ENCODE data around the gene HSD17B1. TPM values are rescaled to one million over a fixed set of nuclear protein-coding genes. Genes with fewer than 3 reads are reported as not detected.
"Not testable (repeated sequence)": the region's sequence is repeated elsewhere in the genome, so short reads cannot be mapped to it uniquely, and the experiment has no call there.

HSD17B1 gene
- 1 to 10 TPM in 1 of 3 donors, under 1 TPM in 1, not detected in 1; 0.99 to 1.9 TPM for polyA plus RNA-seq

GRCh38 chr17:42552736-42553135 is at the start of gene HSD17B1:
Gene HSD17B1, plus strand, starts transcription at chr17:42552923. Its CDS starts 11 bp downstream, at chr17:42552934.
- H3K27me3 Mint-ChIP-seq (ENCODE audit: low read depth in 3 of 3); DNase-seq; H3K9me3 Mint-ChIP-seq; H3K36me3 Mint-ChIP-seq: not testable (repeated sequence)
- H3K27ac Mint-ChIP-seq = peak within 1 kb of the TSS; percentile 55 to 93 (median 91)
- H3K4me1 Mint-ChIP-seq = peaks cover 23 to 28% of the 10 kb centered on the region in 2 donors
- peak within 1 kb of the TSS; percentile 85 to 90 (median 88) for H3K4me3 Mint-ChIP-seq

- no peak overlapping the region for H3K4me3 Mint-ChIP-seq
- no peak overlapping the region for H3K27ac Mint-ChIP-seq
- H3K27me3 Mint-ChIP-seq (ENCODE audit: low read depth in 3 of 3) = peaks cover 6 to 9% (median 7%) of the 10 kb centered on the region in 3 donors
- no peaks in the 10 kb centered on the region for H3K4me1 Mint-ChIP-seq
- H3K9me3 Mint-ChIP-seq = peaks cover 0 to 1% (median 0%) of the 10 kb centered on the region in 6 donors
- peaks cover 0 to 7% (median 0%) of the 10 kb centered on the region in 3 donors for H3K36me3 Mint-ChIP-seq
- DNase-seq = no peak
Measured at GRCh38 chr17:42502926-42503325, 49.8 kb upstream of the HSD17B1 start.

- no peak for DNase-seq
- Mint-ChIP-seq H3K27me3 (ENCODE audit: low read depth in 3 of 3) (peaks cover 8 to 27% (median 13%) of the 10 kb centered on the region in 3 donors), H3K4me1 (no peaks in the 10 kb centered on the region), H3K27ac (no peak overlapping the region), H3K9me3 (peaks cover 0 to 4% (median 0%) of the 10 kb centered on the region in 6 donors), H3K4me3 (no peak overlapping the region), H3K36me3 (peaks cover 0 to 8% (median 0%) of the 10 kb centered on the region in 3 donors)
Measured at GRCh38 chr17:42507671-42508070, 45.1 kb upstream of the HSD17B1 start.

- H3K27ac Mint-ChIP-seq = peak overlapping the region in 1 of 6 donors; percentile 28
- peaks cover 0 to 8% (median 0%) of the 10 kb centered on the region in 3 donors for H3K36me3 Mint-ChIP-seq
- no peak for DNase-seq
- H3K27me3 Mint-ChIP-seq (ENCODE audit: low read depth in 3 of 3) = peaks cover 8 to 27% (median 11%) of the 10 kb centered on the region in 3 donors
- no peaks in the 10 kb centered on the region for H3K4me1 Mint-ChIP-seq
- H3K4me3 Mint-ChIP-seq = no peak overlapping the region
- peaks cover 0 to 4% (median 0%) of the 10 kb centered on the region in 6 donors for H3K9me3 Mint-ChIP-seq
Measured at GRCh38 chr17:42508426-42509165, 44.1 kb upstream of the HSD17B1 start.

GRCh38 chr17:42509409-42509808 is 43.3 kb upstream of the HSD17B1 start:
- Mint-ChIP-seq H3K9me3 (peaks cover 0 to 4% (median 0%) of the 10 kb centered on the region in 6 donors), H3K4me1 (no peaks in the 10 kb centered on the region), H3K27ac (peak overlapping the region in 1 of 6 donors; percentile 28), H3K27me3 (ENCODE audit: low read depth in 3 of 3) (peaks cover 11 to 27% (median 11%) of the 10 kb centered on the region in 3 donors), H3K4me3 (no peak overlapping the region), H3K36me3 (peaks cover 0 to 8% (median 0%) of the 10 kb centered on the region in 3 donors)
- no peak for DNase-seq

- Mint-ChIP-seq H3K27ac (no peak overlapping the region), H3K9me3 (peaks cover 0 to 4% (median 0%) of the 10 kb centered on the region in 6 donors), H3K4me3 (no peak overlapping the region), H3K36me3 (peaks cover 0 to 8% (median 0%) of the 10 kb centered on the region in 3 donors), H3K27me3 (ENCODE audit: low read depth in 3 of 3) (peaks cover 11 to 26% (median 11%) of the 10 kb centered on the region in 3 donors), H3K4me1 (no peaks in the 10 kb centered on the region)
- DNase-seq = no peak
Measured at GRCh38 chr17:42509841-42510240, 42.9 kb upstream of the HSD17B1 start.

- no peak for DNase-seq
- peaks cover 0 to 8% (median 0%) of the 10 kb centered on the region in 3 donors for H3K36me3 Mint-ChIP-seq
- H3K4me1 Mint-ChIP-seq = peaks cover 0 to 1% of the 10 kb centered on the region in 2 donors
- H3K4me3 Mint-ChIP-seq = no peak overlapping the region
- peaks cover 0 to 4% (median 0%) of the 10 kb centered on the region in 6 donors for H3K9me3 Mint-ChIP-seq
- H3K27ac Mint-ChIP-seq = no peak overlapping the region
- H3K27me3 Mint-ChIP-seq (ENCODE audit: low read depth in 3 of 3) = peaks cover 14 to 26% (median 14%) of the 10 kb centered on the region in 3 donors
Measured at GRCh38 chr17:42512246-42512645, 40.5 kb upstream of the HSD17B1 start.

GRCh38 chr17:42512733-42513251 is 39.9 kb upstream of the HSD17B1 start:
- no peak overlapping the region for H3K4me3 Mint-ChIP-seq
- peaks cover 0 to 4% (median 0%) of the 10 kb centered on the region in 6 donors for H3K9me3 Mint-ChIP-seq
- H3K27ac Mint-ChIP-seq = no peak overlapping the region
- peaks cover 0 to 8% (median 0%) of the 10 kb centered on the region in 3 donors for H3K36me3 Mint-ChIP-seq
- peaks cover 4 to 7% of the 10 kb centered on the region in 2 donors for H3K4me1 Mint-ChIP-seq
- peaks cover 15 to 25% (median 18%) of the 10 kb centered on the region in 3 donors for H3K27me3 Mint-ChIP-seq (ENCODE audit: low read depth in 3 of 3)
- DNase-seq = no peak

- Mint-ChIP-seq H3K27me3 (ENCODE audit: low read depth in 3 of 3) (peaks cover 13 to 25% (median 15%) of the 10 kb centered on the region in 3 donors), H3K36me3 (peaks cover 0 to 8% (median 0%) of the 10 kb centered on the region in 3 donors), H3K4me1 (peaks cover 4 to 8% of the 10 kb centered on the region in 2 donors), H3K4me3 (no peak overlapping the region), H3K27ac (no peak overlapping the region), H3K9me3 (peaks cover 0 to 2% (median 0%) of the 10 kb centered on the region in 6 donors)
- DNase-seq = no peak
Measured at GRCh38 chr17:42513686-42514085, 39.0 kb upstream of the HSD17B1 start.

GRCh38 chr17:42514279-42514678 is 38.4 kb upstream of the HSD17B1 start:
- no peak overlapping the region for H3K27ac Mint-ChIP-seq
- peaks cover 0 to 8% (median 0%) of the 10 kb centered on the region in 3 donors for H3K36me3 Mint-ChIP-seq

GRCh38 chr17:42514867-42515266 is 37.9 kb upstream of the HSD17B1 start:
- no peak overlapping the region for H3K27ac Mint-ChIP-seq

More at GRCh38 chr17:42514279-42514678, 38.4 kb upstream of the HSD17B1 start:
- Mint-ChIP-seq H3K4me3 (no peak overlapping the region), H3K4me1 (peaks cover 4 to 8% of the 10 kb centered on the region in 2 donors), H3K27me3 (ENCODE audit: low read depth in 3 of 3) (peaks cover 8 to 21% (median 15%) of the 10 kb centered on the region in 3 donors), H3K9me3 (peaks cover 0 to 2% (median 0%) of the 10 kb centered on the region in 6 donors)
- DNase-seq = no peak

GRCh38 chr17:42517516-42517915 is 35.2 kb upstream of the HSD17B1 start:
- Mint-ChIP-seq H3K36me3 (peaks cover 0 to 5% (median 0%) of the 10 kb centered on the region in 3 donors), H3K4me1 (peaks cover 4 to 8% of the 10 kb centered on the region in 2 donors), H3K27ac (no peak overlapping the region), H3K9me3 (no peaks in the 10 kb centered on the region), H3K4me3 (peak overlapping the region in 1 of 5 donors; percentile 42), H3K27me3 (ENCODE audit: low read depth in 3 of 3) (peaks cover 7 to 11% (median 9%) of the 10 kb centered on the region in 3 donors)
- peak; percentile 74 to 79 (median 75) for DNase-seq

More at GRCh38 chr17:42514867-42515266, 37.9 kb upstream of the HSD17B1 start:
- Mint-ChIP-seq H3K36me3 (peaks cover 0 to 8% (median 0%) of the 10 kb centered on the region in 3 donors), H3K4me3 (no peak overlapping the region), H3K27me3 (ENCODE audit: low read depth in 3 of 3) (peaks cover 8 to 18% (median 14%) of the 10 kb centered on the region in 3 donors), H3K4me1 (peaks cover 4 to 8% of the 10 kb centered on the region in 2 donors), H3K9me3 (peaks cover 0 to 2% (median 0%) of the 10 kb centered on the region in 6 donors)
- DNase-seq = no peak

- Mint-ChIP-seq H3K27me3 (ENCODE audit: low read depth in 3 of 3) (peaks cover 7 to 12% (median 9%) of the 10 kb centered on the region in 3 donors), H3K4me3 (no peak overlapping the region), H3K27ac (no peak overlapping the region), H3K9me3 (no peaks in the 10 kb centered on the region), H3K36me3 (peaks cover 0 to 5% (median 0%) of the 10 kb centered on the region in 3 donors), H3K4me1 (peaks cover 4 to 8% of the 10 kb centered on the region in 2 donors)
- no peak for DNase-seq
Measured at GRCh38 chr17:42518046-42518754, 34.5 kb upstream of the HSD17B1 start.
